Smooth muscle cell (in vitro differentiated cells): ENCODE data around the gene FRMD4B. TPM values are rescaled to one million over a fixed set of nuclear protein-coding genes. Genes with fewer than 3 reads are reported as not detected.
A peak's percentile ranks its signal among the peaks of the same experiment; 100 is the strongest.

Source experiments
- DNase-seq: peaks from one replicate; lab custom pipeline; 2025; ENCODE audit not compliant: unreplicated experiment; lab: John Stamatoyannopoulos, UW
- H2AFZ ChIP-seq: fragments of 200-600 bp; sonication (generic); 2 replicates; pipeline ENCODE4 v1.6.0; 2016; ENCODE audit warnings: antibody characterized with exemption, low read depth, mild to moderate bottlenecking
- H3F3A ChIP-seq: fragments of 200-600 bp; sonication (generic); 2 replicates; pipeline ENCODE4 v1.6.0; 2017; ENCODE audit warnings: antibody characterized with exemption, low read depth
- H3K27ac ChIP-seq: fragments of 200-600 bp; sonication (generic); 2 replicates; pipeline ENCODE4 v1.5.1; 2016; ENCODE audit warnings: low read depth, mild to moderate bottlenecking
- H3K27me3 ChIP-seq: fragments of 200-600 bp; sonication (generic); 2 replicates; pipeline ENCODE4 v1.6.1; 2016; ENCODE audit warnings: low read depth, mild to moderate bottlenecking
- H3K36me3 ChIP-seq: fragments of 200-600 bp; sonication (generic); 2 replicates; pipeline ENCODE4 v1.5.1; 2016; ENCODE audit warnings: low read depth
- H3K4me1 ChIP-seq: fragments of 200-600 bp; sonication (generic); 2 replicates; pipeline ENCODE4 v1.5.1; 2016; ENCODE audit warnings: low read depth
- H3K4me2 ChIP-seq: fragments of 200-600 bp; sonication (generic); 2 replicates; pipeline ENCODE4 v1.6.0; 2016; ENCODE audit warnings: mild to moderate bottlenecking
- H3K4me3 ChIP-seq: fragments of 200-600 bp; sonication (generic); 2 replicates; pipeline ENCODE4 v1.5.1; 2016; ENCODE audit warnings: mild to moderate bottlenecking
- H3K79me2 ChIP-seq: fragments of 200-600 bp; sonication (generic); 2 replicates; pipeline ENCODE4 v1.6.0; 2016; ENCODE audit warnings: low read depth, mild to moderate bottlenecking
- H3K9ac ChIP-seq: fragments of 200-600 bp; sonication (generic); 2 replicates; pipeline ENCODE4 v1.6.0; 2016; ENCODE audit warnings: low read depth
- H3K9me3 ChIP-seq: fragments of 200-600 bp; sonication (generic); replicated peaks from 2 replicates; pipeline ENCODE4 v1.5.1; 2016; ENCODE audit warnings: low read depth
- H4K20me1 ChIP-seq: fragments of 200-600 bp; sonication (generic); 2 replicates; pipeline ENCODE4 v1.6.0; 2016; ENCODE audit warnings: low read depth
- WGBS: methylation state at CpG from one replicate; pipeline ENCODE4 v1.1.7; 2016; ENCODE audit warnings: low lambda C conversion rate; 5-methylcytosine and 5-hydroxymethylcytosine counted together
- polyA plus RNA-seq: library from polyadenylated mRNA; unstranded; fragments of >200 nt; fragmentation: Nextera tagmentation; extraction: Ambion mirVana; gene quantifications from 2 replicates; pipeline ENCODE4 v1.2.1, GENCODE V29; 2016
- total RNA-seq: library from RNA; depleted of rRNA; stranded (reverse); fragments of >200 nt; gene quantifications from 2 replicates; pipeline ENCODE4 v1.2.3, GENCODE V29; 2014
- TF ChIP-seq, protein P1 (sequence below): fragments of 200-600 bp; sonication (generic); IDR thresholded peaks from 2 replicates; pipeline ENCODE4 v1.5.1; 2017; ENCODE audit warnings: borderline replicate concordance, mild to moderate bottlenecking, antibody characterized with exemption; ENCODE audit not compliant: insufficient read depth, poor library complexity, severe bottlenecking

The FRMD4B gene
- total and polyA plus RNA-seq, 2 experiments from 2014 or later = 3.7 to 24.3 TPM

DNA sequence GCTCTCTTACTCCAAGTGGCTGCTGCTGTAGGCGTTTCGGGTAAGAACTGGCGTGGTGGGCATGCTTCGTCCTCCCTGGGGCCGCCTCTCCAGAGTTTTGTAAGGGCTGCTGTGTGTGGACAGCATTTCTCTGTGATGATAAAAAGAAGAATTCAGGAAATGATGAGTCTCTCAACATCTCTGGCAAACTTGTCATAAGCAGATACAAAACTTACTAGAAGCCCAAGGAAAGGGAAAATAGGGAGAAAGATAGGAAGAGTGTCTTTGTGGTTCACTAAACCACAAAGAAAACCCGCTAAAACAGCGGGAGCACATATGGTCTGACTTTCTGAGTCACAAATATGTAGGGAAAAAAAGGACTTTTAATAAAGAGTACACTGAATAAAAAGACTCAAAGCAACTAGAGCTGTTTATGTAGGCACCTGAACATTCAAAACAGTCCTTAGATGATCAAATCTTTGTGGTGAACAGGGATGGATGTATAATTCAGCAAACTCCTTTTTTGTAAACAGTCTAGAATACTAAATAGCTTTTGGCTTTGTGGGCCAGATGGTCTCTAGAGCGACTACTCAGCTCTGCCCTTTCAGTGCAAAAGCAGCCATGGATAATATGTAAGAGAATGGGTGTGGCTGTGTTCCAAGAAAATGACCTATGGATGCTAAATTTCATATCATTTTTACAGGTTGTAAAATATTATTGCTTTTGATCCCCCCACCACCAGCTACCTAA is 203.1 kb downstream of the FRMD4B start:
- Histone ChIP-seq H3K4me2 (peak overlapping the region; percentile 75), H3K79me2 (no peaks in the 10 kb centered on the region), H3K9ac (peak overlapping the region; percentile 72), H3K27me3 (no peaks in the 10 kb centered on the region), H3K9me3 (no peaks in the 10 kb centered on the region), H2AFZ (no peak overlapping the region), H3K27ac (peak overlapping the region; percentile 90), H4K20me1 (no peaks in the 10 kb centered on the region), H3F3A (peaks cover 4% of the 10 kb centered on the region), H3K4me3 (no peak overlapping the region), H3K4me1 (peaks cover 10% of the 10 kb centered on the region), H3K36me3 (no peaks in the 10 kb centered on the region)
- TF ChIP-seq, protein P1, sequence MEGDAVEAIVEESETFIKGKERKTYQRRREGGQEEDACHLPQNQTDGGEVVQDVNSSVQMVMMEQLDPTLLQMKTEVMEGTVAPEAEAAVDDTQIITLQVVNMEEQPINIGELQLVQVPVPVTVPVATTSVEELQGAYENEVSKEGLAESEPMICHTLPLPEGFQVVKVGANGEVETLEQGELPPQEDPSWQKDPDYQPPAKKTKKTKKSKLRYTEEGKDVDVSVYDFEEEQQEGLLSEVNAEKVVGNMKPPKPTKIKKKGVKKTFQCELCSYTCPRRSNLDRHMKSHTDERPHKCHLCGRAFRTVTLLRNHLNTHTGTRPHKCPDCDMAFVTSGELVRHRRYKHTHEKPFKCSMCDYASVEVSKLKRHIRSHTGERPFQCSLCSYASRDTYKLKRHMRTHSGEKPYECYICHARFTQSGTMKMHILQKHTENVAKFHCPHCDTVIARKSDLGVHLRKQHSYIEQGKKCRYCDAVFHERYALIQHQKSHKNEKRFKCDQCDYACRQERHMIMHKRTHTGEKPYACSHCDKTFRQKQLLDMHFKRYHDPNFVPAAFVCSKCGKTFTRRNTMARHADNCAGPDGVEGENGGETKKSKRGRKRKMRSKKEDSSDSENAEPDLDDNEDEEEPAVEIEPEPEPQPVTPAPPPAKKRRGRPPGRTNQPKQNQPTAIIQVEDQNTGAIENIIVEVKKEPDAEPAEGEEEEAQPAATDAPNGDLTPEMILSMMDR = no peak
- WGBS = 9% methylated on average over 8 of the region's 8 CpGs
- DNase-seq = peak; percentile 13

DNA sequence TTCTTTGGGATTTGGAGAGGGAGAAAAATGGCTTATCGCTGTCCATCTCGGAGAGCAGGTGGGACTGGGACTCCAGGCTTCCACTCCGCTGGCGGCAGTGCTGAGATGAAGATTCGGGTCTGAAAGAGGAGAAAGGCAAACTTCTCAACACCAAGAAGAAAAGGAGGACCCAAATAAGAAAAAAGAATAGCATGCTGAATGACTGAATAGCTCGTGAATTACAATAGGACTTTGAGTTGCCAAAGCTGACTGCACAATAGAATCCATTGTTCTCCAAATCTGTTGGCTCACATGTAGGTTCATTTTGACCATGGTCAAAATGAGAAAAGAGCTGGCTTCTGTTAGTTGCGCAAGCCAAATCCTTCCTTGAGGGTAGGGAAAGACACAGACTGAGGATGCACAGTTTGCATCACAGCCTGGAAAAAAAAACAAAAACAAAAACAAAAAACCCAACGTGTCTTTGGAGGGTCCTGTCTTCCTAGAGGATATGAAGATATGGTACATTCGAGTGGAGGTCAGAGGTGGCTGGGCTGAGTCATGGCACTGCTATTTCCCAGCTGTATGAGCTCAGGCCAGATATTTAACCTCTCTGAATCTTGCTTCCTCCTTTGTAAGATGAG is 204.2 kb downstream of the FRMD4B start:
- H3K27me3 ChIP-seq = no peaks in the 10 kb centered on the region
- peaks cover 4% of the 10 kb centered on the region for H3F3A ChIP-seq
- no peaks in the 10 kb centered on the region for H3K79me2 ChIP-seq
- no peaks in the 10 kb centered on the region for H3K9me3 ChIP-seq
- H3K9ac ChIP-seq = peak overlapping the region; percentile 72
- H3K27ac ChIP-seq = peak overlapping the region; percentile 90
- H3K36me3 ChIP-seq = no peaks in the 10 kb centered on the region
- no peak overlapping the region for H3K4me3 ChIP-seq
- peak overlapping the region; percentile 75 for H3K4me2 ChIP-seq
- H2AFZ ChIP-seq = no peak overlapping the region
- no peaks in the 10 kb centered on the region for H4K20me1 ChIP-seq
- 70% methylated on average over 9 of the region's 9 CpGs for WGBS
- DNase-seq = no peak
- TF ChIP-seq, protein P1 = no peak
- peaks cover 10% of the 10 kb centered on the region for H3K4me1 ChIP-seq

DNA sequence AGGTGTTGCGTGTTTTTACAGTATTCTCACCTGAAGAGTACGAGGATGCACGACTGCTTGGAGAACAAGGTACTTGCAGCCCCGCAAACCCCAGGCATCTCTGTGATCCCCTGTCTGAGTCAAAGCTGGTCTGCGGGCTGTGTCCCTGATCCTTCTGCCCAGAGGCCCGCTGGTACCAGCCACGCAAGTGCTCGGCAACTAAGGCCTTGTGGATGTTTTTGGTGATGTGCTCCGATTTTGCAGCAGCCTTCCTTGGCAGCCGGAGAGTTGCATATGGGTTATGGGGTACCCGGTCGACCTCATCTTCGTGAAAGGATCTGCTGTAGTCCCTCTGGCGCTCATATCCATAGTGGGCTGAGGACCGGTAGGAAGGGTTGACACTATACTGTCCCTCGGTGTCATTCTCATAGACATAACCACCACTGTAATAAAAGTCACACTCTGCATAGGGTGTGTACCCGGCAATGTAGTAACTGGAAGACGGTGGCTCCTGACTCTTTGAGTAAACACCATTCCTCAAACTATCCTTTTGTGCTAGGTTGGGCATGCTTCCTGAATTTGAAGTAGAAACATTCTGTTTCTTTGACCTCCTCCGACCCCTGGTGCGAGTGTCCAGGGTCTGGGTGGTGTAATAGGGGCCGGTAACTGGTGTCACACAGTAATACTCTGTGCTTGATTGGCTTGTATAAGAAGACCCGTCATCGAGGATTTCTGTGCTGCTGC is 204.9 kb downstream of the FRMD4B start:
- Histone ChIP-seq H3K27me3 (no peaks in the 10 kb centered on the region), H4K20me1 (no peaks in the 10 kb centered on the region), H3K4me1 (peaks cover 10% of the 10 kb centered on the region), H3K4me3 (no peak overlapping the region), H3K27ac (peak overlapping the region; percentile 90), H2AFZ (no peak overlapping the region), H3K79me2 (no peaks in the 10 kb centered on the region), H3K9me3 (no peaks in the 10 kb centered on the region), H3K9ac (no peak overlapping the region), H3K4me2 (peak overlapping the region; percentile 75), H3K36me3 (no peaks in the 10 kb centered on the region), H3F3A (peaks cover 4% of the 10 kb centered on the region)
- WGBS = 92% methylated on average over 23 of the region's 23 CpGs
- no peak for DNase-seq
- TF ChIP-seq, protein P1 = no peak
